GM12801 (cell line): Measurements from ENCODE around the gene GATA6.

Experiments used
- CTCF ChIP-seq: IDR thresholded peaks from one replicate; pipeline ENCODE4 v1.5.1; 2011; ENCODE audit warnings: control low read depth; ENCODE audit not compliant: insufficient read length; ENCODE audit errors: extremely low read depth

Gene GATA6

GRCh38 chr18:22214731-22215528 lies 45.5 kb downstream of the GATA6 start:
- TF ChIP-seq CTCF = no peak

- no peak for TF ChIP-seq CTCF
Measured at GRCh38 chr18:22218835-22219234, 49.4 kb downstream of the GATA6 start.

GRCh38 chr18:22219568-22220355 lies 50.4 kb downstream of the GATA6 start:
- TF ChIP-seq CTCF = no peak

- no peak for TF ChIP-seq CTCF
Measured at GRCh38 chr18:22221350-22221749, 52.0 kb downstream of the GATA6 start.

- no peak for TF ChIP-seq CTCF
Measured at GRCh38 chr18:22223254-22223964, 54.0 kb downstream of the GATA6 start.

GRCh38 chr18:22223965-22224322 lies 54.6 kb downstream of the GATA6 start:
- no peak for TF ChIP-seq CTCF

GRCh38 chr18:22224339-22224738 lies 55.0 kb downstream of the GATA6 start:
- TF ChIP-seq CTCF = no peak
